ENCODE data around the gene PEAK1.
"Not testable (repeated sequence)": the region's sequence is repeated elsewhere in the genome, so short reads cannot be mapped to it uniquely, and the experiment has no call there.

PEAK1 gene

GRCh38 chr15:77425104-77425503, 5.2 kb upstream of the PEAK1 start:
- no peak for DNase-seq

GRCh38 chr15:77421370-77421700, 1.4 kb upstream of the PEAK1 start:
- peak; percentile 65 for DNase-seq

GRCh38 chr15:77420610-77421369, 886 bp upstream of the PEAK1 start, which contains the start of gene HMG20A:
Gene HMG20A, plus strand, starts transcription at chr15:77420888. Its CDS starts 37,520 bp downstream, at chr15:77458408.
- peak; percentile 81 for DNase-seq

GRCh38 chr15:77418966-77419835, 703 bp downstream of the PEAK1 start:
- DNase-seq, result peak; percentile 80

- no peak for DNase-seq
Measured at GRCh38 chr15:77418391-77418965, 1.4 kb downstream of the PEAK1 start.

GRCh38 chr15:77417602-77418001, 2.3 kb downstream of the PEAK1 start:
- no peak for DNase-seq

GRCh38 chr15:77416954-77417353, 3.0 kb downstream of the PEAK1 start:
- no peak for DNase-seq

GRCh38 chr15:77416148-77416455, 3.8 kb downstream of the PEAK1 start:
- no peak for DNase-seq

- DNase-seq, result no peak
Measured at GRCh38 chr15:77415450-77416147, 4.3 kb downstream of the PEAK1 start.

GRCh38 chr15:77414789-77415442, 5.0 kb downstream of the PEAK1 start:
- DNase-seq, result no peak

GRCh38 chr15:77413699-77414349, 6.1 kb downstream of the PEAK1 start:
- no peak for DNase-seq

- no peak for DNase-seq
Measured at GRCh38 chr15:77412972-77413698, 6.8 kb downstream of the PEAK1 start.

- DNase-seq, result no peak
Measured at GRCh38 chr15:77411619-77411976, 8.3 kb downstream of the PEAK1 start.

- no peak for DNase-seq
Measured at GRCh38 chr15:77410701-77411618, 8.9 kb downstream of the PEAK1 start.

GRCh38 chr15:77410157-77410500, 9.8 kb downstream of the PEAK1 start:
- DNase-seq, result not testable (repeated sequence)

- no peak for DNase-seq
Measured at GRCh38 chr15:77409259-77410156, 10.4 kb downstream of the PEAK1 start.

- no peak for DNase-seq
Measured at GRCh38 chr15:77406846-77407245, 13.1 kb downstream of the PEAK1 start.

GRCh38 chr15:77406173-77406759, 13.6 kb downstream of the PEAK1 start:
- not testable (repeated sequence) for DNase-seq
